Activated CD4-positive, alpha-beta T cell treated with anti-CD3 and anti-CD28 coated beads for 36 hours (primary cell): Measurements from ENCODE around the gene HECTD1. TPM values are rescaled to one million over a fixed set of nuclear protein-coding genes. Genes with fewer than 3 reads are reported as not detected.

Experiments used
- ATAC-seq: fragments of 200-7000 bp; cut with Tn5 transposase; one replicate; pipeline ENCODE4 v1.10.0; 2021; ENCODE audit warnings: mild to moderate bottlenecking, moderate library complexity
- CTCF ChIA-PET: fragments of 350-600 bp; sonication (Branson Sonifier 250); formaldehyde crosslinking; loops from one replicate; lab custom pipeline; 2021; ENCODE audit warnings: antibody characterized with exemption; lab: Charles Lee
- POLR2A ChIA-PET: fragments of 350-600 bp; sonication (Branson Sonifier 250); formaldehyde crosslinking; loops from one replicate; lab custom pipeline; 2021; ENCODE audit warnings: antibody characterized with exemption, inconsistent platforms; lab: Charles Lee
- DNase-seq: peaks from one replicate; pipeline ENCODE4 v3.0.0-alpha.2; 2020
- H3K27ac Mint-ChIP-seq: one replicate; pipeline ENCODE4 v1.8.0; 2021; ENCODE audit warnings: mixed read lengths
- H3K27me3 Mint-ChIP-seq: one replicate; pipeline ENCODE4 v1.8.0; 2021; ENCODE audit warnings: mixed read lengths
- H3K36me3 Mint-ChIP-seq: one replicate; pipeline ENCODE4 v1.8.0; 2021; ENCODE audit warnings: low read depth, mixed read lengths
- H3K4me1 Mint-ChIP-seq: one replicate; pipeline ENCODE4 v1.8.0; 2021; ENCODE audit warnings: mixed read lengths
- H3K4me3 Mint-ChIP-seq: one replicate; pipeline ENCODE4 v1.8.0; 2021; ENCODE audit warnings: mild to moderate bottlenecking, moderate library complexity, mixed read lengths
- H3K9me3 Mint-ChIP-seq: one replicate; pipeline ENCODE4 v1.8.0; 2021; ENCODE audit warnings: low read depth, mixed read lengths
- intact Hi-C, 2 experiments: fragments of 100-400 bp; cut with DNase I in 1 of 2; cut with micrococcal nuclease in 1 of 2; formaldehyde crosslinking; loops; one replicate each; pipeline versions ENCODE4 v1.14.2 to v1.15.1; 2022 to 2024; cut with DNase I, micrococcal nuclease
- total RNA-seq, 2 experiments: library from RNA; stranded (reverse); gene quantifications; one replicate each; pipeline ENCODE4 v1.2.3, GENCODE V29; 2021

The HECTD1 gene
- total RNA-seq, 2 experiments from 2014 or later: 87.1 to 89.5 TPM

- H3K9me3 Mint-ChIP-seq: no peaks in the 10 kb centered on the region
- no peaks in the 10 kb centered on the region for H3K27me3 Mint-ChIP-seq
- no peaks in the 10 kb centered on the region for H3K4me1 Mint-ChIP-seq
- no peak overlapping the region for H3K4me3 Mint-ChIP-seq
- no peak for ATAC-seq
- no peak overlapping the region for H3K27ac Mint-ChIP-seq
- intact Hi-C loops: no loop called here
- ChIA-PET CTCF (no interaction called here), POLR2A (no interaction called here)
- DNase-seq: no peak
- H3K36me3 Mint-ChIP-seq: peaks cover 41% of the 10 kb centered on the region
Measured at GRCh38 chr14:31172084-31172483, 35.5 kb downstream of the HECTD1 start.

- Mint-ChIP-seq H3K9me3 (no peaks in the 10 kb centered on the region), H3K36me3 (peaks cover 45% of the 10 kb centered on the region), H3K4me3 (no peak overlapping the region), H3K27ac (no peak overlapping the region), H3K27me3 (no peaks in the 10 kb centered on the region), H3K4me1 (no peaks in the 10 kb centered on the region)
- DNase-seq: no peak
- no peak for ATAC-seq
- intact Hi-C loops: no loop called here
- CTCF ChIA-PET: interaction anchor here (0.7 to 1.1 kb wide), 2 partner anchors 38 to 109 kb away, joined by 3 read pairs; no protein-coding TSS in a partner anchor
- POLR2A ChIA-PET: no interaction called here
Measured at GRCh38 chr14:31170411-31170810, 37.2 kb downstream of the HECTD1 start.

DNA sequence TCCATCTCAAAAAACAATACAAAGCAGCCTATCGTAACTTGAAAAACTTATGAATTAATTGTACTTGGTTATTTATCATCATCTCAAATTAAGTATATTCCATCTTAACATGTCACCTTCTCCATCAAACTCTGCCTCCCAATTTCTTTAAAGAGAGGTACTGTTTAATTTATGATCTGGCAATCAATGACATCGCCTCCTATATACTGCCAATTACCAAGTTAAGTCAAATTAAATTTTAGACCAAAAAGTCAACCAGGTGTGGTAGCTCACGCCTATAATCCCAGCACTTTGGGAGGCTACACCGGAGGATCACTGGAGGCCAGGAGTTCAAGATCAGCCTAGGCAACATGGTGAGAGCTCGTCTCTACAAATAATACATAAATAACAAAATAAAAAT, 37.7 kb downstream of the HECTD1 start:
- no peak overlapping the region for H3K4me3 Mint-ChIP-seq
- POLR2A ChIA-PET: no interaction called here
- CTCF ChIA-PET: interaction anchor here (0.7 kb wide), 1 partner anchor 108 kb away, joined by 3 read pairs; no protein-coding TSS in a partner anchor
- no peaks in the 10 kb centered on the region for H3K9me3 Mint-ChIP-seq
- ATAC-seq (no peak), DNase-seq (no peak)
- H3K27ac Mint-ChIP-seq: no peak overlapping the region
- no peaks in the 10 kb centered on the region for H3K4me1 Mint-ChIP-seq
- H3K36me3 Mint-ChIP-seq: peaks cover 46% of the 10 kb centered on the region
- H3K27me3 Mint-ChIP-seq: no peaks in the 10 kb centered on the region
- intact Hi-C loops: loop anchor here in 1 of 2 experiments (10.0 kb wide), 1 partner anchor 185 kb away; no protein-coding TSS in a partner anchor

- CTCF ChIA-PET: interaction anchor here (0.6 to 1.2 kb wide), 3 partner anchors 9 to 986 kb away, joined by 3 to 4 read pairs (median 3); no protein-coding TSS in a partner anchor
- intact Hi-C loops: loop anchor here in 1 of 2 experiments (10.0 kb wide), 1 partner anchor 188 kb away; no protein-coding TSS in a partner anchor
- H3K27me3 Mint-ChIP-seq: no peaks in the 10 kb centered on the region
Measured at GRCh38 chr14:31167032-31167431, 40.6 kb downstream of the HECTD1 start.

DNA sequence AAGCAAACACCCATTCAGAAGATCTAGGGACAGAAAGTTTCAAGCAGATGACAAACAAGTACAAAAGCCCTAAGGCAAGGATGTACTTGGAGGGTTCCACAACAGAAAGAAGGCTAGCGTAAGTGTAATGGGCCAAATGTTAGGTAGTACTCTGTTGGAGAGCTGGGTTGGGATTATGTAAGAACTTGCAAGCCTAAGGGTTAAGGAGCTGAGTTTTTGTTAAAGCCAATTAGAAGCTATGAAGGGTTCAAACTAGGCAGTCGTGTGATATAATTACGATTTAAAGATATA, 41.4 kb downstream of the HECTD1 start:
- intact Hi-C loops: loop anchor here in 1 of 2 experiments (10.0 kb wide), 1 partner anchor 189 kb away; no protein-coding TSS in a partner anchor
- no peaks in the 10 kb centered on the region for H3K27me3 Mint-ChIP-seq
- ATAC-seq (no peak), DNase-seq (no peak)
- no peak overlapping the region for H3K4me3 Mint-ChIP-seq
- CTCF ChIA-PET: interaction anchor here (0.6 to 1.2 kb wide), 3 partner anchors 10 to 987 kb away, joined by 3 to 4 read pairs (median 3); no protein-coding TSS in a partner anchor
- H3K36me3 Mint-ChIP-seq: peaks cover 40% of the 10 kb centered on the region
- POLR2A ChIA-PET: no interaction called here
- H3K9me3 Mint-ChIP-seq: no peaks in the 10 kb centered on the region
- no peaks in the 10 kb centered on the region for H3K4me1 Mint-ChIP-seq
- no peak overlapping the region for H3K27ac Mint-ChIP-seq

More at GRCh38 chr14:31167032-31167431, 40.6 kb downstream of the HECTD1 start:
- no peaks in the 10 kb centered on the region for H3K4me1 Mint-ChIP-seq
- H3K4me3 Mint-ChIP-seq: no peak overlapping the region
- H3K9me3 Mint-ChIP-seq: no peaks in the 10 kb centered on the region
- POLR2A ChIA-PET: interaction anchor here (0.6 kb wide), 1 partner anchor 142 kb away, joined by 3 read pairs; the partner anchor contains the start of gene AP4S1
- H3K27ac Mint-ChIP-seq: no peak overlapping the region
- ATAC-seq: no peak
- peaks cover 37% of the 10 kb centered on the region for H3K36me3 Mint-ChIP-seq
- no peak for DNase-seq

DNA sequence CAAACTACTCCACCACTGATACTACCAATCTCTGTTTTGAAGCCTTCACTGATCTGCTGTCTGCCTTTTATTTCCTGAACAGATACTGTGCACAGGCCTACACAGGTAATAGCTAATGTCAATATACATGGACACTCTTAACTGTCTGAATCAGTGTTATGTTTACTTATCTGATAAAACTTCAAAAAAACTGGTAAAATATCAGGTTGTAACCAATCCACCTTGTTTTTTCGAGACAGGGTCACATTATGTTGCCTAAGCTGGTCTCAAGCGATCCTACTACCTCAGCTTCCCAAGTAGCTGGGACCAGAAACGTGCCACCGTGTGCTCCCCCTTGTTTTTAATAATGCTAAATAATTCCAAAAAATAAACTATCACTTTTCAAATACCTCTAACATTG, 43.5 kb downstream of the HECTD1 start:
- intact Hi-C loops: loop anchor here in 1 of 2 experiments (10.0 kb wide), 1 partner anchor 191 kb away; no protein-coding TSS in a partner anchor
- POLR2A ChIA-PET: no interaction called here
- no peak overlapping the region for H3K4me3 Mint-ChIP-seq
- no peak overlapping the region for H3K27ac Mint-ChIP-seq
- CTCF ChIA-PET: interaction anchor here (1.4 to 1.5 kb wide), 2 partner anchors 20 to 31 kb away, joined by 4 to 5 read pairs; no protein-coding TSS in a partner anchor
- H3K4me1 Mint-ChIP-seq: no peaks in the 10 kb centered on the region
- peaks cover 32% of the 10 kb centered on the region for H3K36me3 Mint-ChIP-seq
- DNase-seq: no peak
- ATAC-seq: no peak
- no peaks in the 10 kb centered on the region for H3K27me3 Mint-ChIP-seq
- no peaks in the 10 kb centered on the region for H3K9me3 Mint-ChIP-seq

GRCh38 chr14:31162910-31163649, 44.5 kb downstream of the HECTD1 start:
- Mint-ChIP-seq H3K36me3 (peaks cover 31% of the 10 kb centered on the region), H3K4me3 (no peak overlapping the region), H3K4me1 (no peaks in the 10 kb centered on the region), H3K27ac (no peak overlapping the region), H3K9me3 (no peaks in the 10 kb centered on the region), H3K27me3 (no peaks in the 10 kb centered on the region)
- DNase-seq (no peak), ATAC-seq (no peak)
- ChIA-PET POLR2A (no interaction called here), CTCF (interaction anchor here (0.7 to 1.4 kb wide), 3 partner anchors 19 to 220 kb away, joined by 3 to 4 read pairs (median 3); no protein-coding TSS in a partner anchor)
- intact Hi-C loops: loop anchor here in 1 of 2 experiments (10.0 kb wide), 1 partner anchor 192 kb away; no protein-coding TSS in a partner anchor

- POLR2A ChIA-PET: no interaction called here
- CTCF ChIA-PET: no interaction called here
- H3K9me3 Mint-ChIP-seq: no peaks in the 10 kb centered on the region
- intact Hi-C loops: loop anchor here in 1 of 2 experiments (10.0 kb wide), 1 partner anchor 194 kb away; no protein-coding TSS in a partner anchor
- no peak overlapping the region for H3K27ac Mint-ChIP-seq
- H3K36me3 Mint-ChIP-seq: peaks cover 25% of the 10 kb centered on the region
- no peak for DNase-seq
- no peak for ATAC-seq
- no peaks in the 10 kb centered on the region for H3K27me3 Mint-ChIP-seq
- H3K4me3 Mint-ChIP-seq: no peak overlapping the region
- no peaks in the 10 kb centered on the region for H3K4me1 Mint-ChIP-seq
Measured at GRCh38 chr14:31161274-31161673, 46.3 kb downstream of the HECTD1 start.

- peaks cover 25% of the 10 kb centered on the region for H3K36me3 Mint-ChIP-seq
- H3K27ac Mint-ChIP-seq: no peak overlapping the region
- no peak overlapping the region for H3K4me3 Mint-ChIP-seq
- no peaks in the 10 kb centered on the region for H3K9me3 Mint-ChIP-seq
- ChIA-PET POLR2A (no interaction called here), CTCF (interaction anchor here (0.7 kb wide), 1 partner anchor 31 kb away, joined by 3 read pairs; no protein-coding TSS in a partner anchor)
- H3K4me1 Mint-ChIP-seq: no peaks in the 10 kb centered on the region
- H3K27me3 Mint-ChIP-seq: no peaks in the 10 kb centered on the region
- DNase-seq (no peak), ATAC-seq (no peak)
- intact Hi-C loops: loop anchor here in 1 of 2 experiments (10.0 kb wide), 1 partner anchor 195 kb away; no protein-coding TSS in a partner anchor
Measured at GRCh38 chr14:31159682-31160296, 47.8 kb downstream of the HECTD1 start.

- no peak for ATAC-seq
- POLR2A ChIA-PET: no interaction called here
- CTCF ChIA-PET: no interaction called here
Measured at GRCh38 chr14:31154956-31155355, 52.6 kb downstream of the HECTD1 start.

DNA sequence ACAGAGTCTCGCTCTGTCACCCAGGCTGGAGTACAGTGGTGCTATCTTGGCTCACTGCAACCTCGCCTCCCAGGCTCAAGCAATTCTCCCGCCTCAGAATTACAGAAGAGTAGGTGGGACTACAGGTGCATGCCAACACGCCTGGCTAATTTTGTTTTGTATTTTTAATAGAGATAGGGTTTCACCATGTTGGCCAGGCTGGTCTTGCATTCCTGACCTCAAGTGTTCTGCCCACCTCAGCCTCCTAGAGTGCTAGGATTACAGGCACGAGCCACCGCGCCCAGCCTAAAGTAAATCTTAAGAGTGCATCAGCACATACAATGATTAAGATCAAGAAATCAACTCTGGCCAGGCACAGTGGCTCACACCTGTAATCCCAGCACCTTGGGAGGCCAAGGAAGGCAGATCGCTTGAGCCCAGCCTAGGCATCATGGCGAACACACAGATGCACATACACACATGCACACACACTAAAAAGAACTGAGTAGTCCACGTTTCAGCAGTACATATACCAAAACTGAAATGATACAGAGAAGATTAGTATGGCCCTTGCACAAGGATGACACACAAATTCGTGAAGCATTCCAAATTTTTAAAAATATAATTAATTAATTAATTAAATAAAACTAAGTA, 65.0 kb downstream of the HECTD1 start:
- no peaks in the 10 kb centered on the region for H3K27me3 Mint-ChIP-seq
- CTCF ChIA-PET: no interaction called here
- H3K9me3 Mint-ChIP-seq: no peaks in the 10 kb centered on the region
- no peak for DNase-seq
- no peaks in the 10 kb centered on the region for H3K4me1 Mint-ChIP-seq
- intact Hi-C loops: no loop called here
- no peak overlapping the region for H3K27ac Mint-ChIP-seq
- POLR2A ChIA-PET: no interaction called here
- H3K36me3 Mint-ChIP-seq: peaks cover 32% of the 10 kb centered on the region
- ATAC-seq: no peak
- no peak overlapping the region for H3K4me3 Mint-ChIP-seq

More at GRCh38 chr14:31154956-31155355, 52.6 kb downstream of the HECTD1 start:
- no peaks in the 10 kb centered on the region for H3K9me3 Mint-ChIP-seq
- intact Hi-C loops: no loop called here
- peaks cover 28% of the 10 kb centered on the region for H3K36me3 Mint-ChIP-seq
- DNase-seq: no peak
- no peak overlapping the region for H3K27ac Mint-ChIP-seq
- no peak overlapping the region for H3K4me3 Mint-ChIP-seq
- H3K4me1 Mint-ChIP-seq: no peaks in the 10 kb centered on the region
- H3K27me3 Mint-ChIP-seq: no peaks in the 10 kb centered on the region
